GM19099 (cell line): ENCODE measurements around the gene PDGFC.

Experiments
- POLR2A ChIP-seq: IDR thresholded peaks from 3 replicates; pipeline ENCODE4 v1.6.1; 2011; ENCODE audit warnings: low read depth; ENCODE audit not compliant: insufficient read length; ENCODE audit errors: extremely low read depth

PDGFC gene

DNA sequence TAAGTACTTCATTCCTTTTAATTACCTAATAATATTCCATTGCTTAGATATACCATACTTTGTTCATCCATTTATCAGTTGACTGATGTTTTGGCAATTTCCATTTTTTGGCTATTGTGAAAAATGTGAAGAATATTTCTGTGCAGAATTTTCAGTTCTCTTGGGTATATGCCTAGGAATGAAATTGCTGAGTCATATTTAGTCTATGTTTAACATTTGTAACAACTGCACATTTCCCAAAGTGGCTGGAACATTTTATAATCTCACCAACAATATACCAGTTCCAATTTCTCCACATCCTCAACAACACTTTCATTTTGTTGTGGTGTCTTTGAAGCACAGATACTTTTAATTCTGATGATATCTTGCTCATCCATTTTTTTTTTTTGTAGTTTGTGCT, 215.5 kb downstream of the PDGFC start:
- no peak for TF ChIP-seq POLR2A

- TF ChIP-seq POLR2A = no peak
These were observed 216.6 kb downstream of the PDGFC start for GRCh38 chr4:156754832-156755570.

DNA sequence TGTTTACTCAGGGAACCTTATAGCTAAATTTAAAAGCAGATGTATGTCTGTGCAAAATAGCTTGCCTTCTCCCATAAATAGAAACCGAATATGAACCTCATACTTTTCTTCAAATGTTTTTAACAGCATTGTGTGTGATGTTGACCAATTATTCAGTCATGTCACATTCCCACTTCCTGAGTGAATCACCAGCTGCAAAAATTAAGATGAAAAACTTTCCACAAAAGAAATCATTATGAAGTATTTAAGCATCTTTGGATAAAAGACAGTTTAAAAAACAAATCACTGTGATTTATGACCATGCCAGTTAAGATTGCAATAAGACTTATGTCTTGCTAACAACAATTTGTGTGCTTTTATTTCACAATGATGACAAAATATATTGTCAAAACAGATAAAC, 220.1 kb downstream of the PDGFC start:
- no peak for TF ChIP-seq POLR2A

GRCh38 chr4:156749426-156750403, 221.9 kb downstream of the PDGFC start:
- no peak for TF ChIP-seq POLR2A

DNA sequence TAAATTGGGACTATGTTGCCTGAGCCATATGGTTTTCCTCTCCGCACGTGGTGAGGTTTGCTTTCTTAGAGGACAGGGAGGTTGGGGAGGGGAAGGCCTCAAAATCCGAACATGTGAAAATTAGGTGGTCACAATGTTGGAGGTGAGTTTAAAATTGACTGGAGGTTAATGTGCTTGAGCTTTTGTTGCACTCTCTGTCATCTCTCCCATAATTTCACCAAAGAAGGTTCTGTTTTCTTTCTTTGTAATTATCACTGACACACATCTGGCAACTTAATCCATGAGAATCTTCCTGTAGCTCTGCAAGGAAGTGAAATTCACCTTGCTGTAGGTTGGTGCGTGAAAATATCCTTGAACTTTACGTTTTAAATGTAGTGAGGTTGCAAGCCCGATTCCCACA, 225.5 kb downstream of the PDGFC start:
- TF ChIP-seq POLR2A = no peak

DNA sequence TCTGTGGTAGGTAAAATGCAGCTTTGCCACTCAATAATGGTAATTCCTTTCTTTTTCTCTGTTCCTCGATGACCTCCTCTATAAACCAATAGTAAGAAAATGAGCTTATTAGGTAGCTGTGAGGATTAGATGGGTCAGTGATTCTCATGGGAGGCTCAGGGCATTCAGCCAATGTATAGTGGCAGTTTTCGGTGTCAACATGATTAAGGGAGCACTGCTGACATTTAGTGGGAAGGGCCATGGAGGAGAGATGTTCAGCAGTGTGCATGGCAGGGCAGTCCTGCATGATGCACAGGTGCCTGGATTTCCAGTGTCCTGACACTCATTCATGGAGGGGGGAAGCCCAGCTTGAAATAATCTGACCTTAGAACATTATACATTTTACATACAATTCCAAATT, 232.8 kb downstream of the PDGFC start:
- no peak for TF ChIP-seq POLR2A

DNA sequence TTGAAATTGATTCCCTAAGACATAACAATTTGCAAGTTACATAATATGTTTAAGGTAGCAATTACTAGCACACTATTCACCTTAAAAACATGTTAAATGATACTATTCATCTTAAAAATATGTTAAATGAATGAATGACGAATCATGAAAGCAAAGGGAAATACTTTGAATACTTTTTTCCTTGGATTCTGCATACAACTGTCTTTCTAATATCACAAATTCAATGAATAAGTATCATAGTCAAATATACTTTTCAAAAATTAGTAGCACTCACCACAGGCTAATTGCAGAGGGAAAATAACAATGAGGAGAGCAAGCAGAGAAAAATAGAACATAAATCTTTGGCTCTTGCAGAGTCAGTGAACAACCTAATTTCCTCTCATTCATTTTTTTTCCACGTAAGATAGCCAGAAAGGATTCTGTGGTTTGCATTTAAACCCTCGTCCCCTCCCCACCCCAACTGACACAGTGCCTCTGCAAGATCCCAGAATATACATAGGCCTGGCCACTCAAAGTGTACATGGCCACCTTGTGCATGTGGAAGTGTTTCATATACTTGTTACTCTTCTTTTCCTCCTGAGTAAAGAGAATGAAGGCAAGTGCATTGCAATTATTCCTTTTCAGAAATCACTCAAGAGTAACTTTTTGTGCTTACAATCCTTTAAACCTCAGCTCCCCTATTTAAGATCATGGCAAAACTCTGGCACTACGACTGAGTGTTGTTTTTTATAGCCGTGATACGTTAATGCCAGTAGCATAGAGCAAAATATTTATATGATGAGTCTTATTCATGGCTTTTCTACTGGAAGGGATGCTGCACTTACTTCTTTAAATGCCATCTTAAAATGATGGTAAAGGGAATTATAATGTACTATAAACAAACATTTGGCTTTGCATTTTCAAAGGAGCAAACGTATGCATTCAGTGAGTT, 236.4 kb downstream of the PDGFC start:
- TF ChIP-seq POLR2A = no peak

DNA sequence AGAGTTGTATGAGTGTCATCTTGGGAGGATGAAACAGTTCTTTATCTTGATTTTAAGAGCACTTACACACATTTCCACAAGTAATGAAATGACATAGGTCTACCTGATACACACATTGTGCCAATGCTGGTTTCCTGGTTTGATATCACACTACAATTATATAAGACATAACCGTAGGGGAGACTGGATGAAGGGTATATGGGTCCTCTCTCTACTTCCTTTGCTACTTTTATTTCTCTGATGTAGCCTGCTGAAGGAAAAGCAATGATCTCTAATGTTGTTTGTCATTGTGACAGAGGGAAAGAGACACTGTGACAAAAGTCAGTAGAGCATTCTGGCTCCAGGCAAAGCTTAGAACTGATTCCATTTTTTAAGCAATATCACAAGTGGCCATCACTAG, 238.0 kb downstream of the PDGFC start:
- no peak for TF ChIP-seq POLR2A

DNA sequence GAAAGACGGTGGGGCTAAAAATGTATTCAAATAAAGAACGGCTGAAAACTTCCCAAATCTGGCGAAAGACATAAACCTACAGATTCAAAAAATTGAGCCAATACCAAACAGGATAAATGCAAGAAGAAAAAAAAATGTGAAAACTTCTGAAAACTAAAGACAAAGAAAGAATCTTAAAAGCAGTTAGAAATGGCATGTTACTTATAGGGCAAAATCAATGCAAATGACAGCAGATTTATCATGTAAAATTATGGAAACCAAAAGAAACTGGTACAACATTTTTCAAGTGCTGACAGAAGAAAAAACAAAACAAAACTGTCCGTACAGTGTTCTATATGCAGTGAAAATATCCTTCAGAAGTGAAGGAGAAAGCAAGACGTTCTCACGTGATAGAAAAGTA, 239.0 kb downstream of the PDGFC start:
- no peak for TF ChIP-seq POLR2A

DNA sequence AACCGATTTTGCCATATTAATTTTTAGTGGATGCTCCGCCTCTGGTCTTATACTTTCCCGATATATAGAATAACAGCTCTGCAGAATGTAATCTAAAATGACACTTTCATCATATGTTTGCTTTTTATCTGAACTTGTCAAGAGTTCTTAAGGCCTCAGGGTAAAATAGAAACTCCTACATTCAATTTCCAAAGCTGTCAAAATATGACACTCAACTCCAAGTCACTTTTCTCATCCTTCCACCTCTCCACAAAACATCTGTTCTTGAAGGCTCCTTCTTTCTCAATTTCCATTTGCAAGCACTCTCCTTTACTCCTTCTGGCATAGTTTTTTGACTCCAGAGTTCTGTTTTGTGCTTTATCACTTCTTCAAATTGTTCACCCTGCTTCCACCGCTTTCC, 242.2 kb downstream of the PDGFC start:
- TF ChIP-seq POLR2A = no peak

GRCh38 chr4:156725257-156725656, 246.3 kb downstream of the PDGFC start:
- no peak for TF ChIP-seq POLR2A

GRCh38 chr4:156723951-156724668, 247.5 kb downstream of the PDGFC start:
- TF ChIP-seq POLR2A = no peak

DNA sequence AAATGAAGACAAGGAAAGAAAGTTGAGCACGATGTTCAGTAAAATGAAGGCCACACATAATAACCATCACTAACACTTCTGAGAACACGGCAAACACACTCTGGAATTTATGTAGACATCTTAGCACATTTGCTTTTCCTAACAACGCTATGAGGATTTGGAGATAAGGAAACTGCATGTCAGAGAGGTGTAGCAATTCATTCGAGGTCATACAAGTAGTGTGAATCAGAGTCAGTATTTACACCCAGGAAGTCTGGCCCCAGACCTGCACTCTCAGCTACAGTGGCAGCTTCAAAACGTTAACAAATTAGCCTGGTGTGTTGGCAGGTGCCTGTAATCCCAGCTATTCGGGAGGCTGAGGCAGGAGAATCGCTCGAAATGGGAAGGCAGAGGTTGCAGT, 253.4 kb downstream of the PDGFC start:
- TF ChIP-seq POLR2A = no peak

DNA sequence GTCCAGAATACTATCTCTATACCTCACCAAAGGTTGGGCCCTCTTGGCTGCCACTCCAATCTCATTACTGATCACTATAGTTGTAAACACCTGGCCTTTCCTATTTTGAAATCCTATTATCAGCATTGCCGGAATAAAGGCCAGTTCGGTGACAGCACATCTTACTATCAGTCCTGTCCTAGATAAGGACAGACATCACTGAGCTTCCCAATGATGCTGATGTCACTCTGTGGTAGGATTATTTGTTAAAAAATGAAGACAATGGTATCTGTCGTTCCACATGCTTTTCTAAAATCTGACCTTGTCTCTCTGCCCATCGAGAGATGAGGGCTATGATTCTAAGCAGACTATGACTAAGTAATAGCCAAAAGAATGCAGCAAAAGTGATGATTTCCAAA, 260.4 kb downstream of the PDGFC start:
- no peak for TF ChIP-seq POLR2A
